Brain pericyte (primary cell): Measurements from ENCODE around the gene CFAP54.
A peak's percentile ranks its signal among the peaks of the same experiment; 100 is the strongest.
"Not testable (repeated sequence)": the region's sequence is repeated elsewhere in the genome, so short reads cannot be mapped to it uniquely, and the experiment has no call there.

ENCODE experiments used
- DNase-seq: peaks from one replicate; pipeline ENCODE4 v3.0.0-alpha.2; 2012; ENCODE audit warnings: low read depth, low spot score

Gene CFAP54

DNA sequence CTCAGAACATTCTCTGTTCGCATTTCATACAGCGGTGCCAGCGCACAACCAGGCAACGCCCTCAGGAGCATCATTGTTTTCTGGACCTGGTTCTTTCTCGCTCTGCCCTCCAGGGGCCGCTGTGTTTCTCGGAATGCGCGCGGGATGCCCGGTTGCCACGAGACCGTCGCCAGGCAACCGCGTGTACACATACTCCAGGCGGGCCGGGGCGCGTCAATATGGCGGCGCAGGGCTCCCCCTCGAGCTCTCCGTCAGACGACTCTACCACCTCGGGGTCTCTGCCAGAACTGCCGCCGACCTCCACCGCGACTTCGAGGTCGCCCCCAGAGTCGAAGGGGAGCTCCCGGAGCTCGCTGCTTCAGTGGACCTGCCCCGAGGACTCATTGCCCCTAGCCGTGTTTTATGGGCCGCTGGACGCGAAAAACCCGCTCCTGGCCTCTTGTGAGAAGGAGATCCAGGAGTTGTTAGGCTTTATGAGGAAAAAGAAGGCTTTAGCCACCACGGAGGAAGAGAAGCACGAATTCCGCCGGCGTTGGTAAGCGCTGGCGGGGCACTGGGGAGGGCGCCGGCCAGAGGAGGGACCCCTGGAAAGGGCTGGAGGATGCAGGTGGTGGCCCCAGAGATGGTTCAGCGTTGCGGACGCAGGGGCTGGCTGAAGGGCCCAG, at the start of gene CFAP54:
Gene CFAP54, plus strand, starts transcription at position 186 of the 665 bp plus-strand sequence. Its CDS starts 33 bp downstream, at position 219.
- DNase-seq, result peak; percentile 66

- DNase-seq, result no peak
Measured at GRCh38 chr12:96441816-96442215, 47.6 kb upstream of the CFAP54 start.

GRCh38 chr12:96442906-96443305, 46.5 kb upstream of the CFAP54 start:
- DNase-seq, result no peak

DNA sequence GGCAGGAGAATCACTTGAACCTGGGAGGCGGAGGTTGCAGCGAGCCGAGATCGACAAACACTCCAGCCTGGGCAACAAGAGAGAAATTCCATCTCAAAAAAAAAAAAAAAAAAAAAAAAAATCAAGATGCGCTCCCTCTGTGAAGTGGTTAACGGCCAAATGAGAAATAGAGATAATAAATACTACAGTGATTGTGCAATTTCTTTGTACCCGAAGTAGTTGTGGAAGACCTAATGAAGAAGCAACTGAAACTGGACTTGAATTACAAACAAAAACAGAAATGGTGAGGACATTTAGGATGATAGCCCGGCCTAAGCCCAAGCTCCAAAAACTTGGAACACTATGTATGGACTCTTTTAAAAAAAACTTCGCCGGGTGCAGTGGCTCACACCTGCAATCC, 45.0 kb upstream of the CFAP54 start:
- no peak for DNase-seq

DNA sequence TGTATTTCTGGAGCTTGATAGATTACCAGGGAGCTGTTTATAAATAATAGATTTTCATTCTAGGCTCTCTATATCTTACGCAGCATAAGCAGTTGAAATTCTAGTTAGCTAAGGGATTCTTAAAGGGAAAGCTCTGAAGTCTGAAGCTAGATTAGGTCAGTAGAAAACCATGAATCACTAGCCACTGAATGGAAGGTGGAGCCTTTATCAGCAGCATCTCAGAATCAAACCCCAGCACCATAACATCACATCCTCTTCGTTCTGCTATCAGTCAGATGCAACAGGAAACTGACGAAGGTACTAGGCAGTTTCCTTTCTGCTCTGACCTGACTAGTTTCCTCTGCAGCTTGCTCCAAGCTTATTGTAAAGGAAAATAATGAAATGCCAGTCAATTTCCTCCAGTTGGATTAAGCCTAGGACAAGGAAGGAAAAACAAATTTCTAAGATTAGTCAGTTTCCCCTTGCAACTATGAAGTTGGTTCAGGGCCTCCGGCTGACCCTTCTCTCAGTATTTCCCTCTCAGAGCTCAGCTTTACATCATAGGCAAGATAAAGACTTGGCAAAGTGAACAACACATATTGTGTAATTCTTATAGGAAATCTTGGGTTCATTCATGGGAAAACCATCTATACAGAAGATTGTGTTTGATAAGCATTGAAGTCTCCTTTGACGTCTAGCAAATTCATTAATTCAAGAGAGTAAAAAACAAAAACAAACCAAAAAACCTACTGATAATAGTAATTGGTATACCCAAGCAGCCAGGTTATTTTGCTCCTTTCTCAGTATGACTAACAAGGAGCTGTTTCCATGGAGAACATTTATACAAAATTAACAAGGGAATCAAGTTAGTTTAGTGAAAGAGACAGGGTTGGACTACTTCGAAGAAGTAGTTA, 43.4 kb upstream of the CFAP54 start:
- no peak for DNase-seq

GRCh38 chr12:96447256-96447655, 42.1 kb upstream of the CFAP54 start:
- DNase-seq, result no peak

GRCh38 chr12:96448300-96448699, 41.1 kb upstream of the CFAP54 start:
- DNase-seq, result no peak

GRCh38 chr12:96452261-96452922, 37.0 kb upstream of the CFAP54 start:
- DNase-seq, result no peak

GRCh38 chr12:96454396-96454795, 35.0 kb upstream of the CFAP54 start:
- no peak for DNase-seq

DNA sequence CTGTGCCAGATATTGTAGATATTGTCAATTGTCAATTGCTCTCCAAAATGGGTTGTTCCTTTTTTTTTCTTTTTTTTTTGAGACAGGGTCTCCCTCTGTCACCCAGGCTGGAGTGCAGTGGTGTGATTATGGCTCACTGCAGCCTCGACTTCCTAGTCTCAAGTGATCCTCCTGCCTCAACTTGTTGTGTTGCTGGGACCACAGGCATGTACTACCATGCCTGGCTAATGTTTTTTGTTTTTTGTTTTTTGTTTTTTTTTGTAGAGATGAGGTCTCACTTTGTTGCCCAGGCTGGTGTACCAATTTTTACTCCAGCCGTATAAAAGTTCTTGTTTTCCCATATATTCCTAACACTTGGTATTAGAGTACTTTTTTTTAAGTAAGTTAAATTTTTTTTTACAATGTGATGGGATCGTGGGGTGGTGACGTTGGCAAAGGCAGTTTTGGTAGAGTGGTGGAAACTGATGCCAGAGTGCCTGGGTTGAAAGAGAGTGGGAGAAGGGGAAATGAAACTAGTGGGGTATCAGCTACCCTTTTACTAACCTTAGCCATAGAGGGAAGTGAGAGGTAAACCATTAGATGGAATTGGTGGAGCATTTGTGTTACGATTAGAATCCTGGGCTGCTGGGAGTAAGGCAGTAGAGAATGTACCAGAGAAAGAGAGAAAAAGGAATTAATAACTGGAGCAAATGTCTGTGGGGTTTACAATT, 33.0 kb upstream of the CFAP54 start:
- DNase-seq, result no peak

GRCh38 chr12:96457191-96457930, 32.0 kb upstream of the CFAP54 start:
- no peak for DNase-seq

GRCh38 chr12:96459281-96459680, 30.1 kb upstream of the CFAP54 start:
- DNase-seq, result not testable (repeated sequence)

DNA sequence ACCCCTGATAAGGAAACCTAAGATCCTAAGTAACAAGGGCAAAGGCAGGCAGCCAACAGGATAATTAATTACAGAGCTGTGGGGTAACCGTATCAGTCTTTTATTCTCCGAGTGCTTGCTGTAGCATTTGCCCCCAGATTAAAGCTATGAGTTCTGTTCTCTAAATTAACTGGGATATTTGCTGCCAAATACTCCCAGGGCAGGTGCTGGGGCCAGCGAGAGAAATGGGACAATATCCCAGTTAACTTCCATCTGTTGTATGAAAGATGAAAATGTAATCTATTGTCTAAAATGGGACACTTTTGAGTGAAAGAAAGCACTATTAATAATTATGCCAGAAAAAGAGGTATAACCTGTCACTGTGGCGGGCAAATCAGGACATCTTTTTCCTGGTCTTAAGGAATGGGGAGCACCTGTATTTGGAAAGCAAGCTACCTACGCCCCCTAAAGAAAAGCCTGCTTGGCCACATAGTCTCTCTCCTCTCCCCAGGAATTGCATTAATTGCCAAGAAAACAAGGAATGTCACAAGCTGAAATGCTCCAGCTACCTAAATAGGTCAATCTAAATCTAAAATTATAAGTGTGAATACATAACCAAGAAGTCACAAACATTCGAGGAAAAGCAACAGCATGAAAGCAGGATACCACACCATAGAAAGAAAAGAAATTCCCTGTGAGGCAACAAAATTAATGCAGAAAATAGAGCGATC, 26.7 kb upstream of the CFAP54 start:
- no peak for DNase-seq

- DNase-seq, result no peak
Measured at GRCh38 chr12:96465896-96466295, 23.5 kb upstream of the CFAP54 start.

- no peak for DNase-seq
Measured at GRCh38 chr12:96466939-96467751, 22.2 kb upstream of the CFAP54 start.

GRCh38 chr12:96471368-96472050, 17.9 kb upstream of the CFAP54 start:
- no peak for DNase-seq

DNA sequence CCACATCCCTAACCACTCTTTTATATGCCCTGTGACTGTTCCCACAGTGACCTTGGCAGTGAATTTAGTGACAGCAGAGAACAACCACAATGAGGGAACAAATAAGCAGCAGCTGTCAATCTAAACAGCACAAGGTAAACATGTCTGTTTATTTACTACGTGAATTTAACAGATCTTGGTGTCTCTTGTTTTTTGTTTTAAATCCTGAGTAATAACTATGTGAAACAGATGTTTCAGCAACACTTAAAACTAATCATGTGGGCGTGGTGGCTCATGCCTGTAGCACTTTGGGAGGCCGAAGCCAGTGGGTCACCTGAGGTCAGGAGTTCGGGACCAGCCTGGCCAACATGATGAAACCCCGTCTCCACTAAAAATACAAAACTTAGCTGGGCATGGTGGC, 17.0 kb upstream of the CFAP54 start:
- no peak for DNase-seq

- DNase-seq, result no peak
Measured at GRCh38 chr12:96473394-96474093, 15.8 kb upstream of the CFAP54 start.
